HepG2 (cell line): ENCODE measurements around the gene C4BPA. TPM values are rescaled to one million over a fixed set of nuclear protein-coding genes. Genes with fewer than 3 reads are reported as not detected.

Experiments used
- ADNP ChIP-seq: sonication (generic); formaldehyde crosslinking; IDR thresholded peaks from 2 replicates; pipeline ENCODE4 v1.4.0; 2020; ENCODE audit warnings: missing genetic modification reagents
- AGO1 ChIP-seq: fragments of 200-400 bp; formaldehyde crosslinking; IDR thresholded peaks from 2 replicates; pipeline ENCODE4 v1.6.1; 2017; ENCODE audit warnings: mild to moderate bottlenecking, low read depth, low read length, moderate library complexity; ENCODE audit not compliant: poor library complexity, severe bottlenecking
- ATF4 ChIP-seq, 2 experiments: fragments of 450-650 bp in 1 of 2; sonication (generic) in 1 of 2; formaldehyde crosslinking; IDR thresholded peaks; 2 replicates each; pipeline versions ENCODE4 v1.5.0 to v1.8.0; 2020 to 2022; ENCODE audit warnings: mild to moderate bottlenecking in 1 of 2, missing genetic modification reagents in 1 of 2
- DNMT1 ChIP-seq: sonication (generic); formaldehyde crosslinking; IDR thresholded peaks from 2 replicates; pipeline ENCODE4 v1.5.1; 2020; ENCODE audit warnings: mild to moderate bottlenecking, missing genetic modification reagents
- FOSL2 ChIP-seq: sonication (generic); formaldehyde crosslinking; IDR thresholded peaks from 2 replicates; pipeline ENCODE4 v1.4.0; 2020; ENCODE audit warnings: missing genetic modification reagents
- GATA4 ChIP-seq: sonication (generic); IDR thresholded peaks from 2 replicates; pipeline ENCODE4 v1.6.1; 2016; ENCODE audit warnings: antibody characterized with exemption, low read depth, borderline replicate concordance
- HMG20A ChIP-seq: IDR thresholded peaks from 2 replicates; pipeline ENCODE4 v1.6.1; 2016; ENCODE audit warnings: borderline replicate concordance
- HNF4G ChIP-seq, 2 experiments: sonication (generic) in 1 of 2; formaldehyde crosslinking in 1 of 2; IDR thresholded peaks; 2 replicates each; pipeline versions ENCODE4 v1.4.0 to v1.6.1; 2011 to 2020; ENCODE audit warnings: borderline replicate concordance in 2 of 2, low read depth in 2 of 2, mild to moderate bottlenecking in 2 of 2, low read length in 1 of 2, missing genetic modification reagents in 1 of 2, moderate library complexity in 1 of 2
- HNRNPLL ChIP-seq: fragments of 200-400 bp; formaldehyde crosslinking; IDR thresholded peaks from 2 replicates; pipeline ENCODE4 v1.6.1; 2017; ENCODE audit warnings: mild to moderate bottlenecking, low read depth, low read length; ENCODE audit not compliant: poor library complexity, severe bottlenecking
- KDM5B ChIP-seq: sonication (generic); formaldehyde crosslinking; IDR thresholded peaks from 2 replicates; pipeline ENCODE4 v1.4.0; 2020; ENCODE audit warnings: missing genetic modification reagents, mild to moderate bottlenecking, borderline replicate concordance
- KLF15 ChIP-seq: sonication (generic); formaldehyde crosslinking; IDR thresholded peaks from 2 replicates; pipeline ENCODE4 v1.8.1; 2023; ENCODE audit warnings: borderline replicate concordance, mild to moderate bottlenecking, inconsistent platforms, missing genetic modification reagents, mixed read lengths
- MIER3 ChIP-seq: IDR thresholded peaks from 2 replicates; pipeline ENCODE4 v1.6.1; 2016; ENCODE audit warnings: missing compliant biosample characterization, borderline replicate concordance
- NCOR1 ChIP-seq: fragments of 200-600 bp; sonication (generic); IDR thresholded peaks from 2 replicates; pipeline ENCODE4 v1.7.0; 2017; ENCODE audit warnings: antibody characterized with exemption, low read length, borderline replicate concordance
- POLR2A ChIP-seq, 2 experiments: IDR thresholded peaks; 2 replicates each; pipeline ENCODE4 v1.6.1; 2011; ENCODE audit warnings: low read depth in 2 of 2, low read length in 2 of 2, mild to moderate bottlenecking in 1 of 2, moderate library complexity in 1 of 2; ENCODE audit not compliant: insufficient read depth in 1 of 2
- TBL1XR1 ChIP-seq: fragments of 150-350 bp; IDR thresholded peaks from 2 replicates; pipeline ENCODE4 v1.6.1; 2014; ENCODE audit warnings: borderline replicate concordance, low read length; ENCODE audit not compliant: partially characterized antibody
- TOE1 ChIP-seq: sonication (generic); formaldehyde crosslinking; IDR thresholded peaks from 2 replicates; pipeline ENCODE4 v1.4.0; 2020; ENCODE audit warnings: mild to moderate bottlenecking, missing genetic modification reagents
- ZBTB21 ChIP-seq: sonication (generic); formaldehyde crosslinking; IDR thresholded peaks from 2 replicates; pipeline ENCODE4 v1.4.0; 2020; ENCODE audit warnings: missing genetic modification reagents
- ZBTB42 ChIP-seq: sonication (generic); formaldehyde crosslinking; IDR thresholded peaks from 2 replicates; pipeline ENCODE4 v1.5.0; 2020; ENCODE audit warnings: mild to moderate bottlenecking, missing genetic modification reagents
- ZBTB7A ChIP-seq: sonication (generic); formaldehyde crosslinking; IDR thresholded peaks from 2 replicates; pipeline ENCODE4 v1.8.0; 2022; ENCODE audit warnings: mild to moderate bottlenecking, missing genetic modification reagents
- ZFP62 ChIP-seq: sonication (generic); formaldehyde crosslinking; IDR thresholded peaks from 2 replicates; pipeline ENCODE4 v1.4.0; 2020; ENCODE audit warnings: missing genetic modification reagents
- ZFX ChIP-seq: sonication (generic); formaldehyde crosslinking; IDR thresholded peaks from 2 replicates; pipeline ENCODE4 v1.4.0; 2020; ENCODE audit warnings: mild to moderate bottlenecking, low read depth, missing genetic modification reagents, moderate library complexity
- ZFY ChIP-seq: sonication (generic); formaldehyde crosslinking; IDR thresholded peaks from 2 replicates; pipeline ENCODE4 v1.4.0; 2020; ENCODE audit warnings: missing genetic modification reagents
- ZNF24 ChIP-seq: fragments of 450-650 bp; IDR thresholded peaks from 2 replicates; pipeline ENCODE4 v1.6.1; 2017; ENCODE audit warnings: antibody characterized with exemption, mild to moderate bottlenecking
- ZNF292 ChIP-seq: sonication (generic); formaldehyde crosslinking; IDR thresholded peaks from 2 replicates; pipeline ENCODE4 v1.8.1; 2022; ENCODE audit warnings: mild to moderate bottlenecking, low read depth, missing genetic modification reagents, borderline replicate concordance
- ZNF564 ChIP-seq: sonication (generic); formaldehyde crosslinking; IDR thresholded peaks from 2 replicates; pipeline ENCODE4 v1.8.1; 2023; ENCODE audit warnings: mild to moderate bottlenecking, missing genetic modification reagents
- ZNF572 ChIP-seq: sonication (generic); formaldehyde crosslinking; IDR thresholded peaks from 2 replicates; pipeline ENCODE4 v1.5.1; 2020; ENCODE audit warnings: mild to moderate bottlenecking, missing genetic modification reagents
- ZNF746 ChIP-seq: sonication (generic); formaldehyde crosslinking; IDR thresholded peaks from 2 replicates; pipeline ENCODE4 v1.8.0; 2022; ENCODE audit warnings: mild to moderate bottlenecking, missing genetic modification reagents
- ZNF883 ChIP-seq: sonication (generic); formaldehyde crosslinking; IDR thresholded peaks from 2 replicates; pipeline ENCODE4 v1.5.1; 2020; ENCODE audit warnings: mild to moderate bottlenecking, missing genetic modification reagents; ENCODE audit errors: not compliant biosample characterization
- polyA plus RNA-seq, 8 experiments: library from polyadenylated mRNA; depleted of rRNA in 3 of 8; stranded (reverse) in 7 of 8; unstranded in 1 of 8; fragments of >200 nt; fragmentation: Illumina TruSeq in 4 of 8; extraction: Trizol in 4 of 8; gene quantifications; 2 replicates each; pipeline versions ENCODE4 v1.2.1 to v1.2.3, GENCODE V29; 2011 to 2016; ENCODE audit warnings: low read depth in 4 of 8, missing spikeins in 1 of 8, mixed read lengths in 1 of 8; ENCODE audit not compliant: insufficient read depth in 1 of 8
- total RNA-seq, 5 experiments: library from RNA; depleted of rRNA; stranded (reverse); fragments of >200 nt; fragmentation: Illumina TruSeq; extraction: Trizol; gene quantifications; 2 replicates each; pipeline ENCODE4 v1.2.3, GENCODE V29; 2016; ENCODE audit warnings: low read depth in 1 of 5
- TF ChIP-seq, protein P1 (sequence below): IDR thresholded peaks from 2 replicates; pipeline ENCODE4 v1.6.1; 2016; ENCODE audit warnings: low read depth, control low read depth

C4BPA gene
- total and polyA plus RNA-seq, 2 of the 13 experiments (the other 11 are each of a cell fraction or from before 2014, with no cell fraction given): 32.1 to 60.1 TPM

GRCh38 chr1:207088701-207089626, 15.1 kb upstream of the C4BPA start, which contains the start of gene C4BPB (continued):
- TF ChIP-seq TBL1XR1: peak; percentile 90
- no peak for TF ChIP-seq TOE1 (CRISPR knock-in tag)
- no peak for TF ChIP-seq AGO1
- no peak for TF ChIP-seq ZNF572 (CRISPR knock-in tag)
- TF ChIP-seq HNF4G (IDR thresholded peaks at IDR 0.05; ENCODE audit: borderline replicate concordance, low read depth, low read length): peak; percentile 77; the same call in 1 of the 2 replicates
- TF ChIP-seq HNF4G (CRISPR knock-in tag; IDR thresholded peaks at IDR 0.05; ENCODE audit: borderline replicate concordance, low read depth): peak; percentile 79; the same call in 1 of the 2 replicates
- TF ChIP-seq DNMT1 (CRISPR knock-in tag): no peak
- no peak for TF ChIP-seq KLF15 (CRISPR knock-in tag)
- no peak for TF ChIP-seq ZBTB21 (CRISPR knock-in tag)
- TF ChIP-seq FOSL2: peak; percentile 74
- 0 out of 2 replicates have a peak, but pooled peaks have one; percentile 48 for TF ChIP-seq ZFX
- TF ChIP-seq MIER3 (CRISPR knock-in tag): no peak; the same call in 1 of the 2 replicates
- TF ChIP-seq ATF4 (CRISPR knock-in tag; IDR thresholded peaks at IDR 0.05): peak in 1 of 2 experiments; percentile 83; a peak in 2 of 4 replicates
- TF ChIP-seq HMG20A: peak; percentile 85
- TF ChIP-seq ZNF883: no peak
- no peak; the same call in 1 of the 2 replicates for TF ChIP-seq ZNF746 (CRISPR knock-in tag)
- peak; percentile 61 for TF ChIP-seq ZNF292 (CRISPR knock-in tag)
- no peak for TF ChIP-seq KDM5B (CRISPR knock-in tag)
- no peak for TF ChIP-seq ADNP
- peak; percentile 69; the same call in 1 of the 2 replicates for TF ChIP-seq GATA4
- TF ChIP-seq, protein P1, sequence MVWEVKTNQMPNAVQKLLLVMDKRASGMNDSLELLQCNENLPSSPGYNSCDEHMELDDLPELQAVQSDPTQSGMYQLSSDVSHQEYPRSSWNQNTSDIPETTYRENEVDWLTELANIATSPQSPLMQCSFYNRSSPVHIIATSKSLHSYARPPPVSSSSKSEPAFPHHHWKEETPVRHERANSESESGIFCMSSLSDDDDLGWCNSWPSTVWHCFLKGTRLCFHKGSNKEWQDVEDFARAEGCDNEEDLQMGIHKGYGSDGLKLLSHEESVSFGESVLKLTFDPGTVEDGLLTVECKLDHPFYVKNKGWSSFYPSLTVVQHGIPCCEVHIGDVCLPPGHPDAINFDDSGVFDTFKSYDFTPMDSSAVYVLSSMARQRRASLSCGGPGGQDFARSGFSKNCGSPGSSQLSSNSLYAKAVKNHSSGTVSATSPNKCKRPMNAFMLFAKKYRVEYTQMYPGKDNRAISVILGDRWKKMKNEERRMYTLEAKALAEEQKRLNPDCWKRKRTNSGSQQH (CRISPR knock-in tag): no peak
- TF ChIP-seq ZNF24: no peak; the same call in 1 of the 2 replicates
- TF ChIP-seq ZFP62 (CRISPR knock-in tag): no peak
- TF ChIP-seq ZBTB7A (CRISPR knock-in tag): no peak
- no peak; the same call in 1 of the 2 replicates for TF ChIP-seq ZNF564 (CRISPR knock-in tag)
- no peak for TF ChIP-seq HNRNPLL
- TF ChIP-seq NCOR1: peak; percentile 90
- peak in 1 of 2 experiments; percentile 63; a peak in 2 of 4 replicates for TF ChIP-seq POLR2A (IDR thresholded peaks at IDR 0.05; ENCODE audit: insufficient read depth in 1 of 2, low read depth in 2 of 2, low read length in 2 of 2)
- peak; percentile 68 for TF ChIP-seq ZFY
- TF ChIP-seq ZBTB42 (CRISPR knock-in tag): no peak
